NAMALWA (cell line): ENCODE results near the gene MAN1A2.
A peak's percentile ranks its signal among the peaks of the same experiment; 100 is the strongest.
"Not testable (repeated sequence)": the region's sequence is repeated elsewhere in the genome, so short reads cannot be mapped to it uniquely, and the experiment has no call there.

ENCODE experiments used
- DNase-seq: peaks from one replicate; pipeline ENCODE4 v3.0.0-alpha.2; 2015; ENCODE audit warnings: low spot score

The MAN1A2 gene

GRCh38 chr1:117367046-117368025, at the start of gene MAN1A2:
Gene MAN1A2, plus strand, starts transcription at chr1:117367449. Its CDS starts 735 bp downstream, at chr1:117368184.
- DNase-seq, result peak; percentile 80

- no peak for DNase-seq
Observed at GRCh38 chr1:117318011-117318410, 49.2 kb upstream of the MAN1A2 start.

GRCh38 chr1:117318426-117318825, 48.8 kb upstream of the MAN1A2 start:
- DNase-seq, result no peak

- DNase-seq, result no peak
Observed at GRCh38 chr1:117320515-117320914, 46.7 kb upstream of the MAN1A2 start.

GRCh38 chr1:117321680-117322609, 45.3 kb upstream of the MAN1A2 start:
- DNase-seq, result no peak

- no peak for DNase-seq
Observed at GRCh38 chr1:117324357-117324756, 42.9 kb upstream of the MAN1A2 start.

- not testable (repeated sequence) for DNase-seq
Observed at GRCh38 chr1:117326035-117326434, 41.2 kb upstream of the MAN1A2 start.

- no peak for DNase-seq
Observed at GRCh38 chr1:117327011-117327410, 40.2 kb upstream of the MAN1A2 start.

- no peak for DNase-seq
Observed at GRCh38 chr1:117335376-117336086, 31.7 kb upstream of the MAN1A2 start.

GRCh38 chr1:117336088-117336817, 31.0 kb upstream of the MAN1A2 start:
- no peak for DNase-seq

- DNase-seq, result peak; percentile 32
Observed at GRCh38 chr1:117339866-117340700, 27.2 kb upstream of the MAN1A2 start.

GRCh38 chr1:117341123-117341522, 26.1 kb upstream of the MAN1A2 start:
- no peak for DNase-seq

GRCh38 chr1:117342397-117342796, 24.9 kb upstream of the MAN1A2 start:
- DNase-seq, result peak; percentile 15

- no peak for DNase-seq
Observed at GRCh38 chr1:117346206-117346928, 20.9 kb upstream of the MAN1A2 start.

- no peak for DNase-seq
Observed at GRCh38 chr1:117347907-117348306, 19.3 kb upstream of the MAN1A2 start.

- DNase-seq, result not testable (repeated sequence)
Observed at GRCh38 chr1:117352695-117353094, 14.6 kb upstream of the MAN1A2 start.

GRCh38 chr1:117357833-117358603, 9.2 kb upstream of the MAN1A2 start:
- not testable (repeated sequence) for DNase-seq

GRCh38 chr1:117358604-117358887, 8.7 kb upstream of the MAN1A2 start:
- not testable (repeated sequence) for DNase-seq
